HepG2 (cell line): ENCODE results near the gene FAM167B. TPM values are rescaled to one million over a fixed set of nuclear protein-coding genes. Genes with fewer than 3 reads are reported as not detected.

ENCODE experiments used
- ARID5B ChIP-seq: IDR thresholded peaks from 2 replicates; pipeline ENCODE4 v1.4.0; 2020; ENCODE audit warnings: mild to moderate bottlenecking, missing genetic modification reagents
- HMGA1 ChIP-seq: sonication (generic); formaldehyde crosslinking; conservative IDR thresholded peaks from 2 replicates; pipeline ENCODE4 v1.4.0; 2020; ENCODE audit warnings: missing genetic modification reagents
- HNRNPL ChIP-seq: fragments of 200-400 bp; formaldehyde crosslinking; IDR thresholded peaks from 2 replicates; pipeline ENCODE4 v1.6.1; 2017; ENCODE audit warnings: mild to moderate bottlenecking, low read depth, low read length
- IRF1 ChIP-seq: sonication (generic); formaldehyde crosslinking; IDR thresholded peaks from 2 replicates; pipeline ENCODE4 v1.4.0; 2020; ENCODE audit warnings: low read depth, mild to moderate bottlenecking, missing genetic modification reagents
- KAT2B ChIP-seq: fragments of 150-350 bp; IDR thresholded peaks from 2 replicates; pipeline ENCODE4 v1.6.1; 2014; ENCODE audit warnings: low read depth, low read length, borderline replicate concordance
- LBX2 ChIP-seq: sonication (generic); formaldehyde crosslinking; IDR thresholded peaks from 2 replicates; pipeline ENCODE4 v1.5.0; 2020; ENCODE audit warnings: missing genetic modification reagents, mild to moderate bottlenecking, borderline replicate concordance
- TEAD2 ChIP-seq: sonication (generic); formaldehyde crosslinking; IDR thresholded peaks from 2 replicates; pipeline ENCODE4 v1.9.0; 2021; ENCODE audit warnings: missing genetic modification reagents
- USF2 ChIP-seq, 2 experiments: sonication (generic) in 1 of 2; formaldehyde crosslinking in 1 of 2; IDR thresholded peaks; 2 replicates each; pipeline versions ENCODE4 v1.5.1 to v1.6.1; 2011 to 2020; ENCODE audit warnings: borderline replicate concordance in 1 of 2, low read depth in 1 of 2, low read length in 1 of 2, mild to moderate bottlenecking in 1 of 2, missing genetic modification reagents in 1 of 2, moderate library complexity in 1 of 2
- XRCC5 ChIP-seq: fragments of 200-400 bp; formaldehyde crosslinking; optimal IDR thresholded peaks from 2 replicates; pipeline ENCODE3; 2017; ENCODE audit warnings: mild to moderate bottlenecking, low read length
- ZBTB7B ChIP-seq: sonication (generic); formaldehyde crosslinking; IDR thresholded peaks from 2 replicates; pipeline ENCODE4 v1.4.0; 2020; ENCODE audit warnings: missing genetic modification reagents
- ZKSCAN8 ChIP-seq: IDR thresholded peaks from 2 replicates; pipeline ENCODE4 v1.6.1; 2016; ENCODE audit warnings: borderline replicate concordance, missing genetic modification reagents, missing compliant biosample characterization
- ZNF230 ChIP-seq: sonication (generic); formaldehyde crosslinking; IDR thresholded peaks from 2 replicates; pipeline ENCODE4 v1.4.0; 2020; ENCODE audit warnings: mild to moderate bottlenecking, missing genetic modification reagents
- ZNF354B ChIP-seq: sonication (generic); formaldehyde crosslinking; IDR thresholded peaks from 2 replicates; pipeline ENCODE4 v1.8.0; 2022; ENCODE audit warnings: mild to moderate bottlenecking, missing genetic modification reagents
- ZNF382 ChIP-seq: sonication (generic); formaldehyde crosslinking; IDR thresholded peaks from 2 replicates; pipeline ENCODE4 v1.5.0; 2020; ENCODE audit warnings: missing genetic modification reagents, mild to moderate bottlenecking, borderline replicate concordance
- ZNF547 ChIP-seq: sonication (generic); formaldehyde crosslinking; IDR thresholded peaks from 2 replicates; pipeline ENCODE4 v1.5.1; 2020; ENCODE audit warnings: mild to moderate bottlenecking, missing genetic modification reagents
- ZNF569 ChIP-seq: sonication (generic); formaldehyde crosslinking; IDR thresholded peaks from 2 replicates; pipeline ENCODE4 v1.5.0; 2020; ENCODE audit warnings: mild to moderate bottlenecking, missing genetic modification reagents, moderate library complexity, borderline replicate concordance
- ZNF574 ChIP-seq: sonication (generic); formaldehyde crosslinking; IDR thresholded peaks from 2 replicates; pipeline ENCODE4 v1.4.0; 2020; ENCODE audit warnings: missing genetic modification reagents
- ZNF772 ChIP-seq: sonication (generic); formaldehyde crosslinking; IDR thresholded peaks from 2 replicates; pipeline ENCODE4 v1.5.0; 2020; ENCODE audit warnings: mild to moderate bottlenecking, missing genetic modification reagents
- polyA plus RNA-seq, 8 experiments: library from polyadenylated mRNA; depleted of rRNA in 3 of 8; stranded (reverse) in 7 of 8; unstranded in 1 of 8; fragments of >200 nt; fragmentation: Illumina TruSeq in 4 of 8; extraction: Trizol in 4 of 8; gene quantifications; 2 replicates each; pipeline versions ENCODE4 v1.2.1 to v1.2.3, GENCODE V29; 2011 to 2016; ENCODE audit warnings: low read depth in 4 of 8, missing spikeins in 1 of 8, mixed read lengths in 1 of 8; ENCODE audit not compliant: insufficient read depth in 1 of 8
- total RNA-seq, 5 experiments: library from RNA; depleted of rRNA; stranded (reverse); fragments of >200 nt; fragmentation: Illumina TruSeq; extraction: Trizol; gene quantifications; 2 replicates each; pipeline ENCODE4 v1.2.3, GENCODE V29; 2016; ENCODE audit warnings: low read depth in 1 of 5

The FAM167B gene
- total and polyA plus RNA-seq, 2 of the 13 experiments (the other 11 are each of a cell fraction or from before 2014, with no cell fraction given) = 0.15 to 0.70 TPM

GRCh38 chr1:32291708-32292538 is 44.9 kb downstream of the FAM167B start, which contains the start of gene HDAC1 (continued):
- TF ChIP-seq USF2 (IDR thresholded peaks at IDR 0.05; ENCODE audit: low read depth, low read length) (no peak), USF2 (CRISPR knock-in tag; IDR thresholded peaks at IDR 0.05; ENCODE audit: borderline replicate concordance) (no peak), KAT2B (no peak), ZKSCAN8 (CRISPR knock-in tag) (no peak; the same call in 1 of the 2 replicates), ZNF230 (no peak), ZNF354B (CRISPR knock-in tag) (no peak), IRF1 (CRISPR knock-in tag) (no peak), ARID5B (CRISPR knock-in tag) (peak; percentile 30; the same call in 1 of the 2 replicates), HMGA1 (CRISPR knock-in tag) (no peak), LBX2 (CRISPR knock-in tag) (no peak), ZNF569 (CRISPR knock-in tag) (no peak), XRCC5 (peak; percentile 87), ZNF547 (CRISPR knock-in tag) (no peak), ZNF382 (CRISPR knock-in tag) (no peak), ZNF772 (CRISPR knock-in tag) (peak; percentile 36; the same call in 1 of the 2 replicates), ZNF574 (CRISPR knock-in tag) (peak; percentile 62), TEAD2 (CRISPR knock-in tag) (no peak), ZBTB7B (no peak), HNRNPL (0 out of 2 replicates have a peak, but pooled peaks have one; percentile 41)
